GM12878 (cell line): Measurements from ENCODE around the gene PTCD2.
A peak's percentile ranks its signal among the peaks of the same experiment; 100 is the strongest.

ENCODE experiments used
- BACH1 ChIP-seq: fragments of 450-650 bp; IDR thresholded peaks from 2 replicates; pipeline ENCODE4 v1.6.1; 2017; ENCODE audit warnings: mild to moderate bottlenecking, borderline replicate concordance
- CHD4 ChIP-seq: fragments of 200-600 bp; sonication (generic); IDR thresholded peaks from 2 replicates; pipeline ENCODE4 v1.6.1; 2016; ENCODE audit warnings: mild to moderate bottlenecking
- CREB1 ChIP-seq: IDR thresholded peaks from 2 replicates; pipeline ENCODE4 v1.6.1; 2012; ENCODE audit warnings: low read depth, mild to moderate bottlenecking, inconsistent platforms
- CTCF ChIP-seq, 3 experiments: IDR thresholded peaks in 2 of 3; conservative IDR thresholded peaks in 1 of 3; 2 replicates each; pipeline ENCODE4 v1.5.1; 2011; ENCODE audit warnings: low read depth in 3 of 3, low read length in 3 of 3, mild to moderate bottlenecking in 3 of 3, control low read depth in 2 of 3, moderate library complexity in 2 of 3, inconsistent platforms in 1 of 3, mixed read lengths in 1 of 3; ENCODE audit not compliant: control insufficient read depth in 2 of 3, insufficient read depth in 1 of 3; ENCODE audit errors: extremely low read depth in 1 of 3
- ETV6 ChIP-seq, 2 experiments: fragments of 450-650 bp in 1 of 2; IDR thresholded peaks in 1 of 2; conservative IDR thresholded peaks in 1 of 2; 2 replicates each; pipeline ENCODE4 v1.6.1; 2014; ENCODE audit warnings: antibody characterized with exemption in 1 of 2, borderline replicate concordance in 1 of 2, low read depth in 1 of 2, mild to moderate bottlenecking in 1 of 2, moderate library complexity in 1 of 2
- JUNB ChIP-seq: IDR thresholded peaks from 2 replicates; pipeline ENCODE4 v1.6.1; 2016; ENCODE audit warnings: antibody characterized with exemption, mild to moderate bottlenecking
- PAX5 ChIP-seq: IDR thresholded peaks from 2 replicates; pipeline ENCODE4 v1.6.1; 2011; ENCODE audit warnings: low read depth, low read length, borderline replicate concordance
- POLR2A ChIP-seq: IDR thresholded peaks from 2 replicates; pipeline ENCODE4 v1.6.1; 2011; ENCODE audit warnings: low read depth, mild to moderate bottlenecking, low read length
- PRDM15 ChIP-seq: fragments of 450-650 bp; formaldehyde crosslinking; IDR thresholded peaks from 2 replicates; pipeline ENCODE4 v1.4.0; 2020; ENCODE audit warnings: mild to moderate bottlenecking, moderate library complexity
- REST ChIP-seq: IDR thresholded peaks from 2 replicates; pipeline ENCODE4 v1.6.1; 2012; ENCODE audit warnings: mild to moderate bottlenecking, low read depth, low read length
- RFX5 ChIP-seq: IDR thresholded peaks from 2 replicates; pipeline ENCODE4 v1.6.1; 2011; ENCODE audit warnings: low read depth, low read length, improper control_type of control experiment
- SRF ChIP-seq, 2 experiments: IDR thresholded peaks; 2 replicates each; pipeline ENCODE4 v1.6.1; 2011; ENCODE audit warnings: low read depth in 2 of 2, low read length in 2 of 2, mild to moderate bottlenecking in 1 of 2, moderate library complexity in 1 of 2
- ZBED1 ChIP-seq: IDR thresholded peaks from 2 replicates; pipeline ENCODE4 v1.6.1; 2016; ENCODE audit warnings: borderline replicate concordance
- ZBTB4 ChIP-seq: fragments of 450-650 bp; formaldehyde crosslinking; IDR thresholded peaks from 2 replicates; pipeline ENCODE4 v1.4.0; 2022; ENCODE audit warnings: mild to moderate bottlenecking, moderate library complexity

DNA sequence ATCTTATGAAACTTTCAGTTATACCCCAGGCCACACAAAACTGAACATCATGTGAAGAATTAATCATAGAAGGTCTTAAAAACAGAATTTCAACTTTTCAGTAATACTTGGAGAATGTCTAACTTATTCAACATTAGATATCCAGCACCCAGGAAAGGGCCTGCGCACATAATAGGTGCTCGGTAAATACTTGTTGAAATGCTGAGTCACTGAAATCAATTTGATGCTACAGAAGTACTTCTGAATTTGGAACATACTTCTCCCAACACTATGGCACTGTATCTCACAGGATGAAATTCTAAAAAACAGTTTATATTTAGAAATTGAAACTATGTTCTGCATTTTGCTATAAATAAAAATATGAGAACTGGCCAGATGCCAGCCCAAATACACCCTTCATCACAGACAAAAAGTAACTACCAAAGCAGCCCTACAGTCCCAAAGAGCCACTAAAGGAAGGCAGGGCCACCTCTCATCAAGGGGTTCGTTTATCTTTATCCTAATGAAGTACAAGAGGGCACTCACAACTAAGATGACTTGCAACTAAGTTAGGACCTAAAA, 26.6 kb upstream of the PTCD2 start:
- TF ChIP-seq PAX5 (no peak), CTCF (IDR thresholded peaks at IDR 0.05 in 2 of 3, conservative IDR thresholded peaks at IDR 0.05 in 1 of 3; ENCODE audit: control insufficient read depth in 2 of 3, extremely low read depth in 1 of 3, insufficient read depth in 1 of 3, low read depth in 3 of 3, low read length in 3 of 3) (no peak), RFX5 (no peak), CREB1 (no peak), JUNB (no peak), ZBED1 (no peak), ZBTB4 (no peak), POLR2A (no peak), CHD4 (no peak), SRF (IDR thresholded peaks at IDR 0.05; ENCODE audit: low read depth in 2 of 2, low read length in 2 of 2) (no peak), PRDM15 (no peak), REST (no peak), ETV6 (conservative IDR thresholded peaks at IDR 0.05 in 1 of 2, IDR thresholded peaks at IDR 0.05 in 1 of 2; ENCODE audit: borderline replicate concordance in 1 of 2, low read depth in 1 of 2) (no peak), BACH1 (peak; percentile 25; the same call in 1 of the 2 replicates)
